ENCODE measurements around the gene NTM.

NTM gene

GRCh38 chr11:131945706-131946105, 575.3 kb downstream of the NTM start:
- Histone ChIP-seq H3K36me3 (ENCODE audit: control insufficient read depth in 1 of 2, insufficient read depth in 2 of 2, low read length in 2 of 2) (no peaks in the 10 kb centered on the region), H3K4me3 (ENCODE audit: low read depth in 1 of 2, low read length in 2 of 2) (no peak overlapping the region), H3K9me3 (ENCODE audit: control insufficient read depth in 1 of 2, low read length in 2 of 2) (no peaks in the 10 kb centered on the region), H3K4me1 (ENCODE audit: control insufficient read depth in 1 of 2, insufficient read depth in 2 of 2, low read length in 2 of 2) (no peaks in the 10 kb centered on the region), H3K27ac (ENCODE audit: low read depth, low read length) (no peak overlapping the region), H3K27me3 (ENCODE audit: control insufficient read depth in 1 of 2, insufficient read depth in 2 of 2, low read length in 2 of 2) (no peaks in the 10 kb centered on the region), H3K9ac (ENCODE audit: low read depth in 1 of 2, low read length in 2 of 2) (no peak overlapping the region)

GRCh38 chr11:131947511-131947910, 577.1 kb downstream of the NTM start:
- no peaks in the 10 kb centered on the region for H3K27me3 ChIP-seq (ENCODE audit: control insufficient read depth in 1 of 2, insufficient read depth in 2 of 2, low read length in 2 of 2)
- no peak overlapping the region for H3K9ac ChIP-seq (ENCODE audit: low read depth in 1 of 2, low read length in 2 of 2)
- no peaks in the 10 kb centered on the region for H3K9me3 ChIP-seq (ENCODE audit: control insufficient read depth in 1 of 2, low read length in 2 of 2)
- H3K36me3 ChIP-seq (ENCODE audit: control insufficient read depth in 1 of 2, insufficient read depth in 2 of 2, low read length in 2 of 2), result no peaks in the 10 kb centered on the region
- no peak overlapping the region for H3K4me3 ChIP-seq (ENCODE audit: low read depth in 1 of 2, low read length in 2 of 2)
- no peaks in the 10 kb centered on the region for H3K4me1 ChIP-seq (ENCODE audit: control insufficient read depth in 1 of 2, insufficient read depth in 2 of 2, low read length in 2 of 2)
- no peak overlapping the region for H3K27ac ChIP-seq (ENCODE audit: low read depth, low read length)

- Histone ChIP-seq H3K4me3 (ENCODE audit: low read depth in 1 of 2, low read length in 2 of 2) (no peak overlapping the region), H3K27ac (ENCODE audit: low read depth, low read length) (no peak overlapping the region), H3K4me1 (ENCODE audit: control insufficient read depth in 1 of 2, insufficient read depth in 2 of 2, low read length in 2 of 2) (no peaks in the 10 kb centered on the region), H3K36me3 (ENCODE audit: control insufficient read depth in 1 of 2, insufficient read depth in 2 of 2, low read length in 2 of 2) (no peaks in the 10 kb centered on the region), H3K9ac (ENCODE audit: low read depth in 1 of 2, low read length in 2 of 2) (no peak overlapping the region), H3K9me3 (ENCODE audit: control insufficient read depth in 1 of 2, low read length in 2 of 2) (no peaks in the 10 kb centered on the region), H3K27me3 (ENCODE audit: control insufficient read depth in 1 of 2, insufficient read depth in 2 of 2, low read length in 2 of 2) (no peaks in the 10 kb centered on the region)
Measured at GRCh38 chr11:131951121-131951520, 580.7 kb downstream of the NTM start.

- Histone ChIP-seq H3K4me3 (ENCODE audit: low read depth in 1 of 2, low read length in 2 of 2) (no peak overlapping the region), H3K9me3 (ENCODE audit: control insufficient read depth in 1 of 2, low read length in 2 of 2) (no peaks in the 10 kb centered on the region), H3K4me1 (ENCODE audit: control insufficient read depth in 1 of 2, insufficient read depth in 2 of 2, low read length in 2 of 2) (no peaks in the 10 kb centered on the region), H3K27ac (ENCODE audit: low read depth, low read length) (no peak overlapping the region), H3K9ac (ENCODE audit: low read depth in 1 of 2, low read length in 2 of 2) (no peak overlapping the region), H3K27me3 (ENCODE audit: control insufficient read depth in 1 of 2, insufficient read depth in 2 of 2, low read length in 2 of 2) (no peaks in the 10 kb centered on the region), H3K36me3 (ENCODE audit: control insufficient read depth in 1 of 2, insufficient read depth in 2 of 2, low read length in 2 of 2) (no peaks in the 10 kb centered on the region)
Measured at GRCh38 chr11:131954146-131954545, 583.7 kb downstream of the NTM start.

GRCh38 chr11:131955904-131956303, 585.5 kb downstream of the NTM start:
- no peaks in the 10 kb centered on the region for H3K36me3 ChIP-seq (ENCODE audit: control insufficient read depth in 1 of 2, insufficient read depth in 2 of 2, low read length in 2 of 2)
- H3K27ac ChIP-seq (ENCODE audit: low read depth, low read length), result no peak overlapping the region
- H3K4me1 ChIP-seq (ENCODE audit: control insufficient read depth in 1 of 2, insufficient read depth in 2 of 2, low read length in 2 of 2), result no peaks in the 10 kb centered on the region
- H3K9me3 ChIP-seq (ENCODE audit: control insufficient read depth in 1 of 2, low read length in 2 of 2), result no peaks in the 10 kb centered on the region
- H3K9ac ChIP-seq (ENCODE audit: low read depth in 1 of 2, low read length in 2 of 2), result no peak overlapping the region
- no peaks in the 10 kb centered on the region for H3K27me3 ChIP-seq (ENCODE audit: control insufficient read depth in 1 of 2, insufficient read depth in 2 of 2, low read length in 2 of 2)
- no peak overlapping the region for H3K4me3 ChIP-seq (ENCODE audit: low read depth in 1 of 2, low read length in 2 of 2)

GRCh38 chr11:131957201-131957600, 586.8 kb downstream of the NTM start:
- no peak overlapping the region for H3K9ac ChIP-seq (ENCODE audit: low read depth in 1 of 2, low read length in 2 of 2)
- no peaks in the 10 kb centered on the region for H3K36me3 ChIP-seq (ENCODE audit: control insufficient read depth in 1 of 2, insufficient read depth in 2 of 2, low read length in 2 of 2)
- H3K4me3 ChIP-seq (ENCODE audit: low read depth in 1 of 2, low read length in 2 of 2), result no peak overlapping the region
- no peaks in the 10 kb centered on the region for H3K27me3 ChIP-seq (ENCODE audit: control insufficient read depth in 1 of 2, insufficient read depth in 2 of 2, low read length in 2 of 2)
- no peaks in the 10 kb centered on the region for H3K4me1 ChIP-seq (ENCODE audit: control insufficient read depth in 1 of 2, insufficient read depth in 2 of 2, low read length in 2 of 2)
- no peaks in the 10 kb centered on the region for H3K9me3 ChIP-seq (ENCODE audit: control insufficient read depth in 1 of 2, low read length in 2 of 2)
- no peak overlapping the region for H3K27ac ChIP-seq (ENCODE audit: low read depth, low read length)

- Histone ChIP-seq H3K9ac (ENCODE audit: low read depth in 1 of 2, low read length in 2 of 2) (no peak overlapping the region), H3K36me3 (ENCODE audit: control insufficient read depth in 1 of 2, insufficient read depth in 2 of 2, low read length in 2 of 2) (no peaks in the 10 kb centered on the region), H3K4me3 (ENCODE audit: low read depth in 1 of 2, low read length in 2 of 2) (no peak overlapping the region), H3K27me3 (ENCODE audit: control insufficient read depth in 1 of 2, insufficient read depth in 2 of 2, low read length in 2 of 2) (no peaks in the 10 kb centered on the region), H3K4me1 (ENCODE audit: control insufficient read depth in 1 of 2, insufficient read depth in 2 of 2, low read length in 2 of 2) (no peaks in the 10 kb centered on the region), H3K9me3 (ENCODE audit: control insufficient read depth in 1 of 2, low read length in 2 of 2) (no peaks in the 10 kb centered on the region), H3K27ac (ENCODE audit: low read depth, low read length) (no peak overlapping the region)
Measured at GRCh38 chr11:131957875-131958274, 587.5 kb downstream of the NTM start.

- H3K4me3 ChIP-seq (ENCODE audit: low read depth in 1 of 2, low read length in 2 of 2), result no peak overlapping the region
- H3K36me3 ChIP-seq (ENCODE audit: control insufficient read depth in 1 of 2, insufficient read depth in 2 of 2, low read length in 2 of 2), result no peaks in the 10 kb centered on the region
- H3K9ac ChIP-seq (ENCODE audit: low read depth in 1 of 2, low read length in 2 of 2), result no peak overlapping the region
- H3K27ac ChIP-seq (ENCODE audit: low read depth, low read length), result no peak overlapping the region
- H3K9me3 ChIP-seq (ENCODE audit: control insufficient read depth in 1 of 2, low read length in 2 of 2), result no peaks in the 10 kb centered on the region
- H3K4me1 ChIP-seq (ENCODE audit: control insufficient read depth in 1 of 2, insufficient read depth in 2 of 2, low read length in 2 of 2), result no peaks in the 10 kb centered on the region
- H3K27me3 ChIP-seq (ENCODE audit: control insufficient read depth in 1 of 2, insufficient read depth in 2 of 2, low read length in 2 of 2), result no peaks in the 10 kb centered on the region
Measured at GRCh38 chr11:131962818-131963217, 592.4 kb downstream of the NTM start.

- Histone ChIP-seq H3K4me3 (ENCODE audit: low read depth in 1 of 2, low read length in 2 of 2) (no peak overlapping the region), H3K36me3 (ENCODE audit: control insufficient read depth in 1 of 2, insufficient read depth in 2 of 2, low read length in 2 of 2) (no peaks in the 10 kb centered on the region), H3K27ac (ENCODE audit: low read depth, low read length) (no peak overlapping the region), H3K27me3 (ENCODE audit: control insufficient read depth in 1 of 2, insufficient read depth in 2 of 2, low read length in 2 of 2) (no peaks in the 10 kb centered on the region), H3K9me3 (ENCODE audit: control insufficient read depth in 1 of 2, low read length in 2 of 2) (no peaks in the 10 kb centered on the region), H3K9ac (ENCODE audit: low read depth in 1 of 2, low read length in 2 of 2) (no peak overlapping the region), H3K4me1 (ENCODE audit: control insufficient read depth in 1 of 2, insufficient read depth in 2 of 2, low read length in 2 of 2) (no peaks in the 10 kb centered on the region)
Measured at GRCh38 chr11:131964698-131965483, 594.5 kb downstream of the NTM start.

- H3K27ac ChIP-seq (ENCODE audit: low read depth, low read length), result no peak overlapping the region
- H3K9ac ChIP-seq (ENCODE audit: low read depth in 1 of 2, low read length in 2 of 2), result no peak overlapping the region
- no peaks in the 10 kb centered on the region for H3K36me3 ChIP-seq (ENCODE audit: control insufficient read depth in 1 of 2, insufficient read depth in 2 of 2, low read length in 2 of 2)
- no peaks in the 10 kb centered on the region for H3K4me1 ChIP-seq (ENCODE audit: control insufficient read depth in 1 of 2, insufficient read depth in 2 of 2, low read length in 2 of 2)
- H3K9me3 ChIP-seq (ENCODE audit: control insufficient read depth in 1 of 2, low read length in 2 of 2), result no peaks in the 10 kb centered on the region
- no peaks in the 10 kb centered on the region for H3K27me3 ChIP-seq (ENCODE audit: control insufficient read depth in 1 of 2, insufficient read depth in 2 of 2, low read length in 2 of 2)
- no peak overlapping the region for H3K4me3 ChIP-seq (ENCODE audit: low read depth in 1 of 2, low read length in 2 of 2)
Measured at GRCh38 chr11:131965504-131965903, 595.1 kb downstream of the NTM start.
